Stimulated activated CD4-positive, alpha-beta T cell treated with anti-CD3 and anti-CD28 coated beads, Interleukin-2, amount 100 ng/mL, for 48 hours (primary cell): Measurements from ENCODE around the gene GRB2.

ENCODE experiments used
- DNase-seq, 2 donors: peaks; one replicate each; pipeline ENCODE4 v3.0.0-alpha.2; 2020

GRB2 gene

DNA sequence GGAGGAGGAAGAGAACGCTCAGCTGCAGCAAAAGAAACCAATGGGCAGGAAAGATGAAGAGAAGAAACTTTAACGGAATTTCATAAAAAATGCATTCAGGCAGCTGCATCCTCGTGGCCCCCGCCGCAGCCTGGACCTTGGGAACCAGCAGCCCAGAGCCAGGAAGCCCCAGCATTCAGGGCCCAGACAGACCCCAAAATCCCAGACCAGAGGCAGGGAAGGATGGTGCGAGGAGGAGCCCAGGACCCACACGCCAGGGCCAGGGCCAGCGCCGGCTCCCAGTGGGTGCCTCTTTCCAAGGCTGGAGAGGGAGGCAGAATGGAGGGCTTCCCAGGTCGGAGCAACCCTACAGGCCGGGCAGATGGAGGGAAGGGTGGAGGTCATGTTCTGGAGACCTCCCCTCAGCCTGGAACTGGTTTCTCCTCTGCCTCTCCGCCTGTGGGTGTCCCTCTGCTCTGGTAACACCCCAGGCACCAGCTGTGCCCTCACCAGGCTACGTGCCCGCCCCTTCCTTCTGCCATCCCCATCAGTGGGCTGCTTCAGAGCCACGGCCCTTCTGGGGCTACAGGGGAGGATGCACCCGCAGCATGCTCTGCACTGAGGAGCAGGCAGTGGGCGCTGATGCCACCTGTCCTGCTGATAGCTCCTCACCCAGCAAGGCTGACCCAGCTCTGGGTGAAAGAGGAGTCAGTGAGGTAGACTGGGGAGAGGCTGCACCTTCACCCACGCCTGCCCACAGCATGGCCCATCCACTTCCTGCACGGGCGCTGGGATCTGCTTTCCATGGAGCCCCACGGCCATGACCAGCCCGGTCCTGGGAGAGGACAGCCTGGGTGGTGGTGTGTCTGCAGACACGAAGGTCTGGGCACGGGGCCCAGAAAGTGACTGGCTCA is 133.3 kb downstream of the GRB2 start:
- no peak for DNase-seq

DNA sequence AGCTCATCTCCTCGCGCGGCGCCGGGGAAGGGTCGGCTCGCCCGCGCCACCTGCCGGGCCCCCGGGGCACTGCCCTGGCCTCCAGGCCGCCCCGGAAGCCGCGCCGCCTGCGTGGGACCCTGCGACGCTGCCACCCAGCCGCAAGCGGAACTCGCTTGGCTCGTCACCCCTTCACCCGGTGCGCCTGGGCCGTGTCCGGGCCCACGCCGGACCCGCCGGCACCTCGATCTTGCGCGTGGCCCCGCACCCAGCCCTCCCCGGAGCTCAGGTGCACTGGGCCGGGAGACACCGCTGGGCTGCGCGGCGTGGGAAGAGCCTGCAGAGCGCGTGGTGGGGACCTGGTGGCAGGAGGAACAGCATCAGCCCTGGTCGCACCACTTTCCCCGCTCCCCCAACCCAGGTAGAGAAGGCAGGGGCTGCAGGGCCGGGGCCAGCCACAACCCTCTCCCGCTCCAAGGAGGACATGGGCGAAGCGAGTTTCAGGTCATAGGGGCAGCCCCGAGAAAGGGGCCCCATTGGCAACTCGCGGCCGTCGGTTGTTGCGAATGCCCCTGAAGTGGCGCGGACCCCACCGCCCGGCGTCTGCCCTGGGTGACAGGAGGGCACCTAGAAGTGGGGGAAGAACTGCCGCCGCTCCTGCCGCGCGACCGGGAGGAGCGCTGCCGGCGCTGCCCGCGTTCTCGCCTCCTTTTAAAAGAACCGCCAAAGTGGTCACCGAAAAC is 134.1 kb downstream of the GRB2 start:
- peak; percentile 84 to 93 for DNase-seq

DNA sequence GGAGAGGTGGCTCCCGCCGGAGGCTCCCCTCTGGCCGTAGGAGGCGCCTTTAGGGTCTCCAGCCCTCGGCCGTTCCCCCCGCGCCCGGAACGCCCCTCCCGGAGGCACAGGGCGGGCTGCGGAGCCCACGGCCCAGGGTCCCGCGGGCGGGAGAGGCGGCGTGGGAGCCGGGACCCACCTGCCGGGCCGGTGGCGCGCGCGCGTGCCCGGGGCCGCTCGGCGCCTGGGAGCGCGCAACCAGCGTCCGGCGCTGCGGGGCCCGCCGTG is 134.6 kb downstream of the GRB2 start, which contains the start of gene MIF4GD:
Gene MIF4GD, minus strand, starts transcription at position 266 of the 267 bp plus-strand sequence. CDS start 1,036 bp downstream, outside the sequence.
- DNase-seq, result no peak

DNA sequence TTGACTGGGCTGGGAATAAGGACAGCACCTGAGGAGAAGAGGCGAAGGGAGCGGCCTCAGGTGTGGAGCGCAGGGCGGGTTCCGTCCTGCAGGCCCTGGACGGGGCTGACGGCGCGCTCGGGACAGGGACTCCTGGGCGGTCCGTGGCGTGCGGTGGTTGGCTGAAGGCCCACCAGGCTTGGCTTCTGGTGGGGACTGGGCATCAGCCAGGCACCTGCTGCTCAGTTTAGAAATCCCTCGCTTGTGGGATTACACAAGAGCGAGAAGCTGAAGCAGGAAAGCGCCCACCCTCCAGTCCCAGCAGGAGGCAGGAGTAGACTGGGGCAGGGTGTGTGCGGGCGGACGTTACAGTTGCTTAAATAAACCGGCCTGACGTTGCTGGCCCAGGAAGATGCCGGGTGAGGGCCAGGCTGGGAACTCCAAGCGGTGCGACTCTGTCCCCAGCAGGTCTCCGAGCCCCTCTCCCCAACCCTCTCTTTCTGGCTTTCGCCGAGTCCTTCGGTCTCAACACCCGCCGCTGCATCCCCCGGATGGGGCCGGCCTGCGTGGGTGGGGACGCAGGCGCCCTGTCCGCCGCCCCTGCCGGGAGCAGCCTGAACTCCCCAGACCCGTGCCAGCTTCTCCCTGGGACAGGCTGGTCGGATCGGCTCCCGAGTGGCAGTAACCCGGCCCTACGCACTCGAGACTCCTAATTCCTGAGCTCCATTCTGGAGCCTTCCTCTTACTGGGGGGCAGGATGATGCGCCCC is 135.1 kb downstream of the GRB2 start:
- peak; percentile 52 to 55 for DNase-seq

DNA sequence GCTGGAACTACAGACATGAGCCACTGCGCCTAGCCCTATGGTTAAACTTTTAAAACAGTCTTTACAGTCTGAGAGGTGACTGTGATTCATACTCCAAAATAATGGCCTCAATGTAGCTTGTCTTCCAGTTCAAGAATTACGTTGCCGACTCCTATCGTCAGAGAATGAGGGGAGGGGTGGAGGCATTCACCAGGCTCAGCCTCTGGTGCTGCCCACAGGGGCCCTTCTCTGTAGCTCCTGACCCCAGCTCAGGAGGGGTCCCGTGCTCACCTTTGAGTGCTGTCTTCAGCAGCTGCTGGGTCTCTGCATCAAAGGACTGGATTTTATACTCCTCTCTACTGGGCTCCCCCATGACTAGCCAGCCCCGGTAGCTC is 135.6 kb downstream of the GRB2 start:
- DNase-seq, result no peak
